Measurements from ENCODE around the gene ANO2. TPM values are rescaled to one million over a fixed set of nuclear protein-coding genes. Genes with fewer than 3 reads are reported as not detected.

ANO2 gene
- total and polyA plus RNA-seq, 2 donors (not counting 3 experiments of a cell fraction or from before 2014, with no cell fraction given) = 15.4 to 65.0 TPM

DNA sequence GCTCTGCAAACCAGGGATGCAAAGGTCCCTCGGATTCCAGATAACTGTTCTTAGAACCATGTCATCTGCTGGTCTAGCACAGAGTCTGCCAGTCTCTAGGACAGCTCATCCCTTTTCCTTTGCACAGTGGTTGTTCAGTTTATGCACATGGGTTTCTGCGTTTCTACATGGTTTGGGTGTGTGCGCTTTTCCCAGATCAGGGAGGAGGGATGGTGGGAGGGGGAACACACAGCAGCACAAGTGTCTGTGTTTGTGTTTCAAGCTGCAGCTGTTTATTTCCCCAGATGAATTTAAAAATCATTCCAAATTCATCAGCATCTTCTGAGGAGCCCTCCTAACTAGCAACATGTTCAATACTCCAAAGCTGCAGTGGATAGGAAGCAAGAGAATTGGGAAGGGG is 45.4 kb downstream of the ANO2 start:
- dilution Hi-C loops (cut with MboI; ENCODE audit: extremely low pct_ligation_motif_present, low sequenced_read_pairs) = no loop called here
- Histone ChIP-seq H3K9me3 (replicated peaks; ENCODE audit: control insufficient read depth, insufficient read depth, low read length) (no peaks in the 10 kb centered on the region), H2AFZ (ENCODE audit: low read depth, low read length) (no peak overlapping the region), H3K27me3 (ENCODE audit: control insufficient read depth in 2 of 2, insufficient read depth in 2 of 2, low read length in 2 of 2) (no peaks in the 10 kb centered on the region), H3K27ac (ENCODE audit: insufficient read depth, low read depth, low read length) (no peak overlapping the region), H3K4me2 (ENCODE audit: insufficient read depth, low read length) (no peak overlapping the region), H3K36me3 (ENCODE audit: control insufficient read depth in 2 of 2, extremely low read depth in 1 of 2, insufficient read depth in 2 of 2, low read length in 2 of 2) (peaks cover 30 to 39% of the 10 kb centered on the region in 2 experiments), H4K20me1 (replicated peaks; ENCODE audit: control insufficient read depth, extremely low read depth, insufficient read depth, low read length) (peaks cover 19% of the 10 kb centered on the region), H3K9me1 (replicated peaks; ENCODE audit: control insufficient read depth, extremely low read depth, insufficient read depth, low read length) (no peaks in the 10 kb centered on the region), H3K4me3 (replicated peaks in 1 of 3; ENCODE audit: insufficient read depth in 1 of 3, low read depth in 1 of 3, low read length in 3 of 3) (no peak overlapping the region), H3K9ac (replicated peaks; ENCODE audit: extremely low read depth, insufficient read depth, low read length) (no peak overlapping the region), H3K79me2 (ENCODE audit: control insufficient read depth, insufficient read depth, low read length) (no peaks in the 10 kb centered on the region), H3K4me1 (ENCODE audit: control insufficient read depth, extremely low read depth, insufficient read depth, low read length) (peaks cover 5% of the 10 kb centered on the region)
- no peak for TF ChIP-seq JUN (IDR thresholded peaks at IDR 0.05; ENCODE audit: borderline replicate concordance, insufficient read depth, insufficient read length, low read depth)
- no peak for TF ChIP-seq POLR2AphosphoS5 (IDR thresholded peaks at IDR 0.05; ENCODE audit: insufficient read depth, low read depth, low read length)
- TF ChIP-seq, protein P1, sequence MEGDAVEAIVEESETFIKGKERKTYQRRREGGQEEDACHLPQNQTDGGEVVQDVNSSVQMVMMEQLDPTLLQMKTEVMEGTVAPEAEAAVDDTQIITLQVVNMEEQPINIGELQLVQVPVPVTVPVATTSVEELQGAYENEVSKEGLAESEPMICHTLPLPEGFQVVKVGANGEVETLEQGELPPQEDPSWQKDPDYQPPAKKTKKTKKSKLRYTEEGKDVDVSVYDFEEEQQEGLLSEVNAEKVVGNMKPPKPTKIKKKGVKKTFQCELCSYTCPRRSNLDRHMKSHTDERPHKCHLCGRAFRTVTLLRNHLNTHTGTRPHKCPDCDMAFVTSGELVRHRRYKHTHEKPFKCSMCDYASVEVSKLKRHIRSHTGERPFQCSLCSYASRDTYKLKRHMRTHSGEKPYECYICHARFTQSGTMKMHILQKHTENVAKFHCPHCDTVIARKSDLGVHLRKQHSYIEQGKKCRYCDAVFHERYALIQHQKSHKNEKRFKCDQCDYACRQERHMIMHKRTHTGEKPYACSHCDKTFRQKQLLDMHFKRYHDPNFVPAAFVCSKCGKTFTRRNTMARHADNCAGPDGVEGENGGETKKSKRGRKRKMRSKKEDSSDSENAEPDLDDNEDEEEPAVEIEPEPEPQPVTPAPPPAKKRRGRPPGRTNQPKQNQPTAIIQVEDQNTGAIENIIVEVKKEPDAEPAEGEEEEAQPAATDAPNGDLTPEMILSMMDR (IDR thresholded peaks at IDR 0.05; ENCODE audit: extremely low read depth in 1 of 2, insufficient read depth in 1 of 2, low read depth in 1 of 2, low read length in 2 of 2) = no peak
- no peak for TF ChIP-seq GATA2 (IDR thresholded peaks at IDR 0.05; ENCODE audit: insufficient read depth, insufficient read length, low read depth, low read length)
- TF ChIP-seq MYC (IDR thresholded peaks at IDR 0.05; ENCODE audit: low read depth, low read length) = no peak
- TF ChIP-seq EZH2 (IDR thresholded peaks at IDR 0.05; ENCODE audit: borderline replicate concordance, low read depth, low read length, severe bottlenecking) = no peak
- DNase-seq (ENCODE audit: low read depth, low spot score) = no peak
- ChIA-PET CTCF (interaction anchor here (1.2 to 1.3 kb wide), 2 partner anchors 8 to 154 kb away, joined by 3 to 11 read pairs; no protein-coding TSS in a partner anchor), POLR2A (no interaction called here)
- no peak for FAIRE-seq
- intact Hi-C loops (cut with micrococcal nuclease) = no loop called here
- BruUV-seq (replicated peaks) = no TSS peak
